IPS-15b (cell line): ENCODE data around the gene CTSE.

Experiments
- H3K27me3 ChIP-seq: one replicate; pipeline ENCODE4 v1.6.1; 2013; ENCODE audit warnings: low read length; ENCODE audit not compliant: control insufficient read depth, insufficient read depth
- H3K36me3 ChIP-seq: one replicate; pipeline ENCODE4 v1.6.1; 2013; ENCODE audit warnings: low read length; ENCODE audit not compliant: control insufficient read depth, insufficient read depth
- H3K4me1 ChIP-seq: one replicate; pipeline ENCODE4 v1.6.1; 2013; ENCODE audit warnings: mild to moderate bottlenecking, low read length; ENCODE audit not compliant: control insufficient read depth, insufficient read depth
- H3K4me3 ChIP-seq: one replicate; pipeline ENCODE4 v1.5.1; 2013; ENCODE audit warnings: low read depth, low read length
- H3K9ac ChIP-seq: one replicate; pipeline ENCODE4 v1.6.1; 2013; ENCODE audit warnings: low read depth, mild to moderate bottlenecking, low read length
- H3K9me3 ChIP-seq: one replicate; pipeline ENCODE4 v1.6.1; 2013; ENCODE audit warnings: mild to moderate bottlenecking, low read length; ENCODE audit not compliant: control insufficient read depth, insufficient read depth

CTSE gene

GRCh38 chr1:205994346-205994745 lies 29.3 kb downstream of the CTSE start:
- Histone ChIP-seq H3K9ac (no peak overlapping the region), H3K4me1 (peaks cover 10% of the 10 kb centered on the region), H3K4me3 (no peak overlapping the region), H3K9me3 (peaks cover 2% of the 10 kb centered on the region), H3K36me3 (no peaks in the 10 kb centered on the region), H3K27me3 (peaks cover 5% of the 10 kb centered on the region)

GRCh38 chr1:205993068-205993467 lies 30.6 kb downstream of the CTSE start:
- H3K4me1 ChIP-seq, result peaks cover 7% of the 10 kb centered on the region
- no peaks in the 10 kb centered on the region for H3K36me3 ChIP-seq
- H3K9me3 ChIP-seq, result no peaks in the 10 kb centered on the region
- no peak overlapping the region for H3K9ac ChIP-seq
- H3K27me3 ChIP-seq, result peaks cover 5% of the 10 kb centered on the region
- H3K4me3 ChIP-seq, result no peak overlapping the region

GRCh38 chr1:205992218-205992882 lies 31.3 kb downstream of the CTSE start:
- no peak overlapping the region for H3K4me3 ChIP-seq
- no peak overlapping the region for H3K9ac ChIP-seq
- H3K27me3 ChIP-seq, result peaks cover 5% of the 10 kb centered on the region
- H3K9me3 ChIP-seq, result no peaks in the 10 kb centered on the region
- peaks cover 7% of the 10 kb centered on the region for H3K4me1 ChIP-seq
- H3K36me3 ChIP-seq, result no peaks in the 10 kb centered on the region

GRCh38 chr1:205991237-205991636 lies 32.5 kb downstream of the CTSE start:
- Histone ChIP-seq H3K4me1 (peaks cover 7% of the 10 kb centered on the region), H3K4me3 (no peak overlapping the region), H3K36me3 (no peaks in the 10 kb centered on the region), H3K9ac (no peak overlapping the region), H3K9me3 (no peaks in the 10 kb centered on the region), H3K27me3 (no peaks in the 10 kb centered on the region)

- no peak overlapping the region for H3K9ac ChIP-seq
- peaks cover 7% of the 10 kb centered on the region for H3K4me1 ChIP-seq
- H3K36me3 ChIP-seq, result no peaks in the 10 kb centered on the region
- no peaks in the 10 kb centered on the region for H3K9me3 ChIP-seq
- no peak overlapping the region for H3K4me3 ChIP-seq
- no peaks in the 10 kb centered on the region for H3K27me3 ChIP-seq
These were observed 33.5 kb downstream of the CTSE start for GRCh38 chr1:205990226-205990625.

- Histone ChIP-seq H3K36me3 (no peaks in the 10 kb centered on the region), H3K9ac (no peak overlapping the region), H3K4me1 (peaks cover 7% of the 10 kb centered on the region), H3K27me3 (no peaks in the 10 kb centered on the region), H3K4me3 (no peak overlapping the region), H3K9me3 (no peaks in the 10 kb centered on the region)
These were observed 33.9 kb downstream of the CTSE start for GRCh38 chr1:205989786-205990185.

GRCh38 chr1:205988585-205988995 lies 35.1 kb downstream of the CTSE start:
- Histone ChIP-seq H3K36me3 (no peaks in the 10 kb centered on the region), H3K4me3 (no peak overlapping the region), H3K9ac (no peak overlapping the region), H3K27me3 (no peaks in the 10 kb centered on the region), H3K4me1 (no peaks in the 10 kb centered on the region), H3K9me3 (no peaks in the 10 kb centered on the region)

- Histone ChIP-seq H3K4me3 (no peak overlapping the region), H3K36me3 (no peaks in the 10 kb centered on the region), H3K9ac (no peak overlapping the region), H3K27me3 (no peaks in the 10 kb centered on the region), H3K9me3 (no peaks in the 10 kb centered on the region), H3K4me1 (no peaks in the 10 kb centered on the region)
These were observed 36.8 kb downstream of the CTSE start for GRCh38 chr1:205986861-205987260.

- no peaks in the 10 kb centered on the region for H3K9me3 ChIP-seq
- H3K4me1 ChIP-seq, result no peaks in the 10 kb centered on the region
- H3K36me3 ChIP-seq, result no peaks in the 10 kb centered on the region
- H3K4me3 ChIP-seq, result no peak overlapping the region
- H3K27me3 ChIP-seq, result no peaks in the 10 kb centered on the region
- H3K9ac ChIP-seq, result no peak overlapping the region
These were observed 37.4 kb downstream of the CTSE start for GRCh38 chr1:205986292-205986691.

GRCh38 chr1:205985330-205986005 lies 38.2 kb downstream of the CTSE start:
- Histone ChIP-seq H3K4me3 (no peak overlapping the region), H3K4me1 (no peaks in the 10 kb centered on the region), H3K27me3 (no peaks in the 10 kb centered on the region), H3K36me3 (no peaks in the 10 kb centered on the region), H3K9me3 (no peaks in the 10 kb centered on the region), H3K9ac (no peak overlapping the region)

- Histone ChIP-seq H3K27me3 (no peaks in the 10 kb centered on the region), H3K4me1 (no peaks in the 10 kb centered on the region), H3K36me3 (no peaks in the 10 kb centered on the region), H3K9me3 (no peaks in the 10 kb centered on the region), H3K9ac (no peak overlapping the region), H3K4me3 (no peak overlapping the region)
These were observed 39.6 kb downstream of the CTSE start for GRCh38 chr1:205983925-205984725.

GRCh38 chr1:205981257-205981656 lies 42.4 kb downstream of the CTSE start:
- H3K4me3 ChIP-seq, result no peak overlapping the region
- no peaks in the 10 kb centered on the region for H3K9me3 ChIP-seq
- H3K36me3 ChIP-seq, result no peaks in the 10 kb centered on the region
- H3K9ac ChIP-seq, result no peak overlapping the region
- peaks cover 2% of the 10 kb centered on the region for H3K4me1 ChIP-seq
- no peaks in the 10 kb centered on the region for H3K27me3 ChIP-seq
